Common myeloid progenitor, CD34-positive (primary cell): Measurements from ENCODE around the gene CCDC144A.
"Not testable (repeated sequence)": the region's sequence is repeated elsewhere in the genome, so short reads cannot be mapped to it uniquely, and the experiment has no call there.

Source experiments
- CTCF ChIA-PET: fragments of 350-600 bp; sonication (Branson Sonifier 250); formaldehyde crosslinking; loops from one replicate; lab custom pipeline; 2021; ENCODE audit warnings: antibody characterized with exemption; lab: Charles Lee
- POLR2A ChIA-PET: fragments of 350-600 bp; sonication (Branson Sonifier 250); formaldehyde crosslinking; loops from one replicate; lab custom pipeline; 2021; ENCODE audit warnings: antibody characterized with exemption; lab: Charles Lee
- DNase-seq, 3 donors: peaks; one replicate each; pipeline versions ENCODE4 v3.0.0 to v3.0.0-alpha.2; 2013
- H3K27ac ChIP-seq, 2 experiments: 1 replicate in 1 of 2; 2 replicates in 1 of 2; pipeline ENCODE4 v1.7.0; 2013; ENCODE audit warnings: inconsistent platforms in 2 of 2, low read length in 2 of 2, mild to moderate bottlenecking in 2 of 2, low read depth in 1 of 2, moderate library complexity in 1 of 2; ENCODE audit not compliant: severe bottlenecking in 2 of 2, insufficient read depth in 1 of 2, poor library complexity in 1 of 2
- H3K27me3 ChIP-seq, 5 experiments: replicated peaks in 2 of 5; 1 replicate in 3 of 5; 2 replicates in 2 of 5; pipeline versions ENCODE4 v1.6.1 to v1.7.0; 2013; ENCODE audit warnings: low read length in 4 of 5, mild to moderate bottlenecking in 2 of 5, moderate library complexity in 2 of 5, inconsistent platforms in 1 of 5; ENCODE audit not compliant: insufficient read depth in 5 of 5, control insufficient read depth in 4 of 5
- H3K36me3 ChIP-seq, 4 experiments: 1 replicate in 2 of 4; 2 replicates in 2 of 4; pipeline versions ENCODE4 v1.6.1 to v1.7.0; 2013; ENCODE audit warnings: low read length in 3 of 4, control low read depth in 1 of 4, mild to moderate bottlenecking in 1 of 4; ENCODE audit not compliant: control insufficient read depth in 4 of 4, insufficient read depth in 4 of 4
- H3K4me1 ChIP-seq, 4 experiments: 1 replicate in 3 of 4; 2 replicates in 1 of 4; pipeline versions ENCODE4 v1.6.1 to v1.7.1; 2013; ENCODE audit warnings: low read length in 3 of 4, mild to moderate bottlenecking in 3 of 4, control low read depth in 1 of 4, inconsistent platforms in 1 of 4, moderate library complexity in 1 of 4; ENCODE audit not compliant: control insufficient read depth in 4 of 4, insufficient read depth in 4 of 4; ENCODE audit errors: control extremely low read depth in 1 of 4
- H3K4me3 ChIP-seq, 7 experiments: 1 replicate in 4 of 7; 2 replicates in 3 of 7; pipeline versions ENCODE4 v1.5.1 to v1.7.0; 2013; ENCODE audit warnings: mild to moderate bottlenecking in 7 of 7, low read length in 6 of 7, moderate library complexity in 6 of 7, inconsistent platforms in 2 of 7, low read depth in 2 of 7, control low read depth in 1 of 7; ENCODE audit not compliant: insufficient read depth in 4 of 7, control insufficient read depth in 1 of 7; ENCODE audit errors: extremely low read depth in 1 of 7
- H3K9me3 ChIP-seq, 5 experiments: 1 replicate in 4 of 5; 2 replicates in 1 of 5; pipeline versions ENCODE4 v1.6.1 to v1.7.1; 2013; ENCODE audit warnings: low read length in 4 of 5, mild to moderate bottlenecking in 2 of 5, inconsistent platforms in 1 of 5, low read depth in 1 of 5, moderate library complexity in 1 of 5; ENCODE audit not compliant: control insufficient read depth in 4 of 5, insufficient read depth in 2 of 5; ENCODE audit errors: control extremely low read depth in 1 of 5
- WGBS: methylation state at CpG from one replicate; pipeline ENCODE4 v1.1.5; 2013; ENCODE audit not compliant: insufficient coverage; 5-methylcytosine and 5-hydroxymethylcytosine counted together

The CCDC144A gene

GRCh38 chr17:16788889-16789536 lies 99.0 kb downstream of the CCDC144A start:
- no CpG with 5 or more reads among the region's 11 CpGs for WGBS
- H3K27me3 ChIP-seq, POLR2A ChIA-PET, H3K36me3 ChIP-seq, DNase-seq, H3K9me3 ChIP-seq, CTCF ChIA-PET, H3K4me3 ChIP-seq, H3K27ac ChIP-seq, H3K4me1 ChIP-seq: not testable (repeated sequence)

- DNase-seq, H3K4me3 ChIP-seq, H3K9me3 ChIP-seq, POLR2A ChIA-PET, H3K4me1 ChIP-seq, H3K27me3 ChIP-seq, H3K36me3 ChIP-seq, CTCF ChIA-PET, H3K27ac ChIP-seq: not testable (repeated sequence)
- no CpG with 5 or more reads among the region's 3 CpGs for WGBS
Observed at GRCh38 chr17:16789622-16790021, 99.6 kb downstream of the CCDC144A start.

- H3K4me1 ChIP-seq, H3K27me3 ChIP-seq, DNase-seq, POLR2A ChIA-PET, H3K36me3 ChIP-seq, H3K9me3 ChIP-seq, H3K27ac ChIP-seq, H3K4me3 ChIP-seq, CTCF ChIA-PET: not testable (repeated sequence)
- 96% methylated on average over 3 of the region's 9 CpGs for WGBS
Observed at GRCh38 chr17:16790313-16790871, 100.4 kb downstream of the CCDC144A start.

GRCh38 chr17:16794215-16794614 lies 104.2 kb downstream of the CCDC144A start:
- H3K9me3 ChIP-seq, POLR2A ChIA-PET, H3K27me3 ChIP-seq, CTCF ChIA-PET, H3K27ac ChIP-seq, H3K4me1 ChIP-seq, H3K4me3 ChIP-seq, H3K36me3 ChIP-seq: not testable (repeated sequence)
- DNase-seq = peak in 2 of 3 donors; percentile 25 to 26
- WGBS = no CpG with 5 or more reads among the region's 5 CpGs

- H3K4me3 ChIP-seq, H3K27me3 ChIP-seq, CTCF ChIA-PET, H3K27ac ChIP-seq, DNase-seq, H3K4me1 ChIP-seq, POLR2A ChIA-PET, H3K9me3 ChIP-seq, H3K36me3 ChIP-seq: not testable (repeated sequence)
- no CpG with 5 or more reads among the region's 7 CpGs for WGBS
Observed at GRCh38 chr17:16795894-16796293, 105.9 kb downstream of the CCDC144A start.

GRCh38 chr17:16804851-16805250 lies 114.8 kb downstream of the CCDC144A start:
- H3K4me3 ChIP-seq, H3K27ac ChIP-seq, DNase-seq, POLR2A ChIA-PET, H3K36me3 ChIP-seq, H3K27me3 ChIP-seq, H3K9me3 ChIP-seq, CTCF ChIA-PET, H3K4me1 ChIP-seq: not testable (repeated sequence)
- WGBS = 94% methylated on average over 2 of the region's 5 CpGs

- H3K27me3 ChIP-seq, DNase-seq, H3K36me3 ChIP-seq, H3K9me3 ChIP-seq, POLR2A ChIA-PET, CTCF ChIA-PET, H3K4me3 ChIP-seq, H3K27ac ChIP-seq, H3K4me1 ChIP-seq: not testable (repeated sequence)
- WGBS = no CpG with 5 or more reads among the region's 4 CpGs
Observed at GRCh38 chr17:16806599-16806998, 116.6 kb downstream of the CCDC144A start.
